HCT116 (cell line): ENCODE data around the gene COG1.

Experiments
- CEBPB ChIP-seq: IDR thresholded peaks from 2 replicates; pipeline ENCODE4 v1.6.1; 2012; ENCODE audit warnings: low read depth
- CTCF ChIP-seq, 3 experiments: fragments of 200-600 bp in 1 of 3; sonication (generic) in 1 of 3; IDR thresholded peaks in 2 of 3; conservative IDR thresholded peaks in 1 of 3; 2 replicates each; pipeline ENCODE4 v1.5.1; 2012 to 2017; ENCODE audit warnings: low read depth in 2 of 3, low read length in 2 of 3, antibody characterized with exemption in 1 of 3, borderline replicate concordance in 1 of 3, control low read depth in 1 of 3, mild to moderate bottlenecking in 1 of 3, mixed read lengths in 1 of 3, mixed run types in 1 of 3, moderate library complexity in 1 of 3; ENCODE audit not compliant: insufficient read depth in 1 of 3
- ELF1 ChIP-seq: IDR thresholded peaks from 2 replicates; pipeline ENCODE4 v1.6.1; 2012; ENCODE audit warnings: low read depth, borderline replicate concordance
- JUND ChIP-seq: IDR thresholded peaks from 2 replicates; pipeline ENCODE4 v1.6.1; 2012
- POLR2A ChIP-seq: IDR thresholded peaks from 2 replicates; pipeline ENCODE4 v1.7.0; 2011; ENCODE audit warnings: borderline replicate concordance; ENCODE audit not compliant: insufficient read depth, insufficient read length; ENCODE audit errors: extremely low read depth
- RAD21 ChIP-seq: IDR thresholded peaks from 2 replicates; pipeline ENCODE4 v1.6.1; 2012; ENCODE audit warnings: low read depth, mild to moderate bottlenecking
- YY1 ChIP-seq: IDR thresholded peaks from 2 replicates; pipeline ENCODE4 v1.6.1; 2011; ENCODE audit warnings: low read length, low read depth, moderate library complexity, mild to moderate bottlenecking; ENCODE audit not compliant: insufficient replicate concordance; ENCODE audit errors: extremely low read depth

GRCh38 chr17:73227944-73228343 is 35.1 kb downstream of the COG1 start:
- TF ChIP-seq POLR2A, result no peak
- no peak for TF ChIP-seq CTCF (IDR thresholded peaks at IDR 0.05 in 2 of 3, conservative IDR thresholded peaks at IDR 0.05 in 1 of 3; ENCODE audit: borderline replicate concordance in 1 of 3, insufficient read depth in 1 of 3, low read depth in 2 of 3, low read length in 2 of 3)
- TF ChIP-seq YY1, result no peak
- TF ChIP-seq RAD21, result no peak
- no peak for TF ChIP-seq ELF1
- TF ChIP-seq CEBPB, result no peak
- no peak for TF ChIP-seq JUND
